Stimulated activated CD8-positive, alpha-beta memory T cell treated with anti-CD3 and anti-CD28 coated beads, Interleukin-15, amount 100 ng/mL, for 1 hour (primary cell): ENCODE results near the gene TMEM145.

ENCODE experiments used
- DNase-seq: peaks from one replicate; pipeline ENCODE4 v3.0.0-alpha.2; 2020; ENCODE audit warnings: low read depth

The TMEM145 gene

DNA sequence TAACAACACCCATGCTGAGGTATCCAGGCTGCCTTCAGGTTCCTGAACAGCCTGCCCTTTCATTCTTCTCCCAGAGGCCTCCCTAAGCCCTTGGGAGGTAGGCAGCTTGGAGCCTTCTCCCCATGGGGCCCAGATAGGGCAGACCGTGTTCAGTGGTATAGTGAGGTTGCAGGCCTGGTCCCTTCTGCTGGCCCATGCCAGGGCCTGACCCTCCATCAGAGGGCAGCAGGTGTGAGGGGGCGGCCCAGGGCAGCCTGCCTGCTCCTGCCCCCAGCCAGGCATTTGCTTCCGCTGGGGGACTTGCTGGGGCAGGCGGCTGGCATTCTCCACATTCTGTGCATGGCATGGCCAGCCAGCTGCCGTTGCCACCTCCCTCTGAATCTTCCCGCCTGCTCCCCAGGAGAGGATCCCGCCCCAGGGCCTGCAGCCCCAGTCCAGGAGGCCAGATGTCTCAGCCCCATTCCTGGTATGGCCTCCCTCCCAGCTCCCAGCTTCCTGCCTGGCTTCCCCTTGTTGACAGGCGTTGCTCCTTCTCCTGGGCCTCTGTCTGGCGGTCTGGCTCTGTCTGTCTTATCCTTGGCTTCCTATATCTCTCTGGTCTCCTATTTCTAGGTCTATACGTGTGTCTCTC, 35.2 kb upstream of the TMEM145 start:
- no peak for DNase-seq

DNA sequence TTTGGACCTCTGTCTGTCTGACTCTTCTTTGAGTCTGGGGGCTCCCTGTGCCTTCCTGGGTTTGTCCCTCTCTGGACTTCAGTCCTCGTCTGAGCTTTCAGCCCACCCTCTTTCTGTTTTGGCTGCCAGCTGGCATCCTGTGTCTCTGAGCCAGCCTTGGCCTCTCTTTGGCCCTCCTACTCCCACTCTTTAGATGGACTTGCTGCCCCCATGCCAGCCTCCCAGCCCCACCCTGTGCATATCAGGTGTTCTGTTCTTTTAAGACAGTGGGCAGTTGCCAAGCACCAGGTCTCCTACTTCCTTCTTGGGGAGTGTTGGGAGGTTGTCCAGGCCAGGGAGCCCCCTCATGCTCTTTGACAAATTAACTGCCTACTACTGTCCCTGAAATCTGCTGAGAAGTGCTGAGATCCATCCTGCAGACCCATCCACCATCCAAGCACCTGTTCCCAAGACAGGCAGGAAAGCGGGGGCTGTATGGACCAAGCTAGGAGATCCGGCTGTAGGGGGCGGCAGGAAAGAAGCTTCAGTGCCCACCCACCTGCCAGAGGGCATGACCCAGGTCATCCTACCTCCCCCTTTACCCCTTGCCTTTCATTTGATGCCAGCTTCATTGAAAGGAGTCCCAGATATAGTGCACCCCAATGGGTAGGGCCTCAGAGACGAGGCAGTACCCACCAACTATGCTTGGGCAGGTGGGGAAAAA, 34.5 kb upstream of the TMEM145 start:
- no peak for DNase-seq

GRCh38 chr19:42279155-42279901, 33.8 kb upstream of the TMEM145 start:
- no peak for DNase-seq

- peak; percentile 67 for DNase-seq
Observed at GRCh38 chr19:42279902-42280814, 33.0 kb upstream of the TMEM145 start.

- no peak for DNase-seq
Observed at GRCh38 chr19:42280815-42281145, 32.3 kb upstream of the TMEM145 start.

GRCh38 chr19:42281146-42281826, 31.8 kb upstream of the TMEM145 start:
- no peak for DNase-seq

DNA sequence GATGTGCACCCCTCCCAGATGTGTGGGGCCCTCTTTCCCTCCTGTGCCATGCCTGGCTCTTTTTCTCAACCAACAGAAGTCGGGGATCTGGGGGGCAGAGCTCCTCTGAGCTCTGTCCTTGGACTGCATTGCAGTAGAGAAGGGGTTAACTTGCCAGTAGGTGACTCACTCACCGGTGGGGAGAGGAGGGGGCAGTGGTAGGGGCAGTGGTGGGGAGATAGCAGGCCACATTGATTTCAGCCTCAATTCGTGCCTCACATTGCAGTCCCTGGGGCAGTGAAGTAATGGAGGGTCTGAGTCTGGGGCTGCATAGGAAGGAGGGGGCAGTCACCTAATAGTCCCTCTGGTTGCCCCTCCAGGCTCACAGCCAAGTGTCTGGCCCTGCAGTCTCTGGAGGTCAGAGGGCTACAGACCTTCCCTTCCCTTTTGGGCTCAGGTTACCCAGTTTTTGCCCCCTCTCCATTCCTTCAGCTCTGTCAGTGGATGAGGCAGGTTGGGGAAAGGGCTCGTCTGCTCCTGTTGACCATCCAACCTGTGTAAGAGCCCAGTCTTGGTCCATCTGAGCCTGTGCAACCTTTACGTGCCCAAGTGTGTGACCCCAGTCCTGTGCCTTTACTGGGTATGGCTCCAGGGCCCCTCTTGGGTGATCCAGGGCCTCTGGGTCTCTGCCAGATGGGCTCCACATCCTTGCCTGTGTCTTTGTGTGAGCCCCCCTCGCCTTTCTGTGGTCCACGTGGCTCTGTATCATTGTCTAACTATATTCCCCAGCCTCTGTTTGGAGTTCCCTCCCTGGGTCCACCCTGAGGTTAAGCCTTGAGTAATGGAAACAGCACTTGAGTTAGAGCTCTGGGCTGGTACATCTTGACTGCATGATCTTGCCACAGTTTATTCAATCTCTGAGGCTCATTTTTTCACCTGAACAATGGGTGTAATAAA, 31.0 kb upstream of the TMEM145 start:
- no peak for DNase-seq

DNA sequence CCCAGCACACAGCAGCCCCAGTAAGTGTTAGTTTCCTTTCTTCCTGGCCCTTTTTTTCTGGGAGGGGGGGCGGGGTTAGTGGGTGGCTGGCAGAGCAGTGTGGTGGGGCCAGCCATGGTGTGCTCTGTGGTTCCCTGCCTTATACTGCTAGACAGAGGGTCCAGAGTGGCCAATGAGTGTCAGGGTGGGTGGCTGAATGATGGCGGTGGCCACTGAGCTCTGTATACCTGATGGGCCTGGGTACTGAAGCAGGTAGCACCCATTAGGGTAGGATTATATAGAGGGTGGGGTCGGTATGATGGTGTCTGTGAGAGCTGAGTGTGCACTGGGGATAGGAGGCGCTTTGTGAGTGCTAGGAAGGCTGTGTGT, 30.3 kb upstream of the TMEM145 start:
- DNase-seq, result no peak

- DNase-seq, result peak; percentile 87
Observed at GRCh38 chr19:42283188-42284065, 29.7 kb upstream of the TMEM145 start.

DNA sequence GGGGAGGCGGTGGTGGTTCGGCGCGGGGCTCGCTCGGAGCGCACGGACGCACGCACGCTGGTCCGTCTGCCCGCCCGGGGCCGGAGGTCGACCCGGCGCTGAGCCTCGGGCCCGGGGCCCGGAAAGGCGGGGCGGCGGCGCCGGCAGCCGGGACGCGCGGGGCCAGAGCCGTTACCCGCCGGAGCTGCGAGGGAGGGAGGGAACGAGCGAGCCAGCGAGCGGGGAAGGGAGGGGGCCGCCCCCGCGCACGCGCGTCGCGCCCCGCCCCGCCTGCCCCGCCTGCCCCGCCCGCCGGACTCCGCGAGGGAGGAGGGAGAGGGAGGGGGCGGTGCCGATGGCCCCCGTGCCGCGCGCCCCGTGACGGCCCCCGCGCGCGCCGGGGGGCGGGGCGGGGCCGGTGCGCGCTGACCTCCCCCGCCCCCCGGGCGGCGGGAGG, 29.0 kb upstream of the TMEM145 start:
- peak; percentile 56 for DNase-seq

GRCh38 chr19:42284591-42285341, 28.3 kb upstream of the TMEM145 start:
- no peak for DNase-seq

- DNase-seq, result no peak
Observed at GRCh38 chr19:42285541-42285941, 27.6 kb upstream of the TMEM145 start.

DNA sequence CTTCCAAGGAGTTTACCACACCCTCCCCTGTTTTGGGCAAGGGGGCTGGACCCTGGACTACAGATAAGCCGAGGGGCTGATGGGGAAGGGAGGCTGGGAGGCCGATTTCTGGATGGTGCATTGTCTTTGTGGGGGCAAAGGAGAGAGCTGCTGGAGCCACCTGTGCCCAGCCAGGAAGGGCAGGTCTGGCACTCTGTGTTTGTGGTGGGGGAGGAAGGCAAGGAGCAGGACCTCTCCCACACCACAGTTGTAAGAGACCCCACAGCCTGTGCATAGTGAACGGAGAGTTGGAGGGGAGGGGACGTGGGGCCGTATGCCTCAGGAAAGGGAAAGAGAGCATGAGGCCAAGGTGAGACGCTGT, 27.1 kb upstream of the TMEM145 start:
- no peak for DNase-seq

DNA sequence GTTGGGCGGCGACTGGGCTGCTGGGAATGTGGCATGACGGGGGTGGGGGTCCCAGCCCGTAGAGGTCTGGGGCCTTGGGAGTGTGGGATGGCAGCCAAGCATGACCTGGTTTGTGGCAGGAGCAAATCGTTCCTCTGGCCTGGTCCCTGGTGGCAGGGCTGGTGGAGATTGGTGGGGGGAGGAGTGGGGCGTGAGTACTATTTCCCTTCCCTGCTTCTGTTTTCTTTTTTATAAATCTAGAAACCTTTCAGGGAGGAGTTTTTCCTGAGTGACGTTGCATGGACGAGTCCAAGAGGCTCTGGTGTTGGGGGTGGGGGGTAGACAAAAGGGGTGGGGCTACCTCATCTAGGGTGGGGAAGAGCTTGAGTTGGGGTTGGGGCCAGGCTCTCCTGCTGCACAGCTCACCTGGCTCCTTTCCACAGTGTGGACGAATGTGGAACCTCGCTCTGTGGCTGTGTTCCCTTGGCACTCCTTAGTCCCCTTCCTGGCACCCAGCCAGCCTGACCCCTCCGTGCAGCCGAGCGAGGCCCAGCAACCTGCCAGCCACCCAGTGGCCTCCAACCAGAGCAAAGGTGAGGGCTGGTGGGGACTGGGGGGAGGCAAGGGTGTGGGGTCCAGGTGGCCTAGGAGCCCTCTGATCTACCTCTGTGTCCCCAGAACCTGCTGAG, 26.6 kb upstream of the TMEM145 start:
- DNase-seq, result no peak

- DNase-seq, result no peak
Observed at GRCh38 chr19:42287017-42287826, 25.9 kb upstream of the TMEM145 start.

- DNase-seq, result no peak
Observed at GRCh38 chr19:42287827-42288107, 25.3 kb upstream of the TMEM145 start.

- DNase-seq, result no peak
Observed at GRCh38 chr19:42288387-42288786, 24.7 kb upstream of the TMEM145 start.
